ENCODE data around the gene EPHA3.

GRCh38 chr3:89116476-89116875 is 9.1 kb downstream of the EPHA3 start:
- no peak for TF ChIP-seq CTCF (IDR thresholded peaks at IDR 0.05)
- TF ChIP-seq EZH2 (IDR thresholded peaks at IDR 0.05; ENCODE audit: borderline replicate concordance, insufficient read depth, low read depth, low read length, poor library complexity, severe bottlenecking): no peak

Data from B cell (primary cell).